Heart left ventricle (tissue), 16 donors: ENCODE results near the gene BCKDK. TPM values are rescaled to one million over a fixed set of nuclear protein-coding genes. Genes with fewer than 3 reads are reported as not detected.

ENCODE experiments used
- ATAC-seq, 4 donors: fragments of 200-7000 bp; cut with Tn5 transposase; one replicate each; pipeline ENCODE4 v1.9.1; 2020 to 2022; ENCODE audit warnings: moderate library complexity in 4 of 4, mild to moderate bottlenecking in 3 of 4, moderate number of reproducible peaks in 1 of 4
- DNase-seq, 5 donors: peaks; one replicate each; pipeline ENCODE4 v3.0.0-alpha.2; 2020
- H3K27ac ChIP-seq, 12 donors: fragments of 200-600 bp; sonication (generic) in 4 of 12; one replicate each; pipeline versions ENCODE4 v1.5.0 to v1.8.0; 2016 to 2022; ENCODE audit warnings: mild to moderate bottlenecking in 2 of 12
- H3K27me3 ChIP-seq, 9 donors: fragments of 200-600 bp; sonication (generic) in 2 of 9; one replicate each; pipeline versions ENCODE4 v1.5.1 to v1.8.0; 2016 to 2022; ENCODE audit warnings: mild to moderate bottlenecking in 3 of 9
- H3K36me3 ChIP-seq, 9 donors: fragments of 200-600 bp; sonication (generic) in 2 of 9; one replicate each; pipeline versions ENCODE4 v1.5.0 to v1.8.0; 2018 to 2022; ENCODE audit warnings: mild to moderate bottlenecking in 2 of 9
- H3K4me1 ChIP-seq, 12 donors: fragments of 200-600 bp; sonication (generic) in 4 of 12; one replicate each; pipeline versions ENCODE4 v1.5.0 to v1.8.0; 2016 to 2022; ENCODE audit warnings: mild to moderate bottlenecking in 3 of 12
- H3K4me3 ChIP-seq, 12 donors: fragments of 200-600 bp; sonication (generic) in 4 of 12; one replicate each; pipeline versions ENCODE4 v1.5.0 to v1.8.0; 2017 to 2022; ENCODE audit warnings: mild to moderate bottlenecking in 9 of 12, moderate library complexity in 4 of 12
- H3K9me3 ChIP-seq, 12 donors: fragments of 200-600 bp; sonication (generic) in 4 of 12; one replicate each; pipeline versions ENCODE4 v1.5.0 to v1.8.0; 2016 to 2022; ENCODE audit warnings: mild to moderate bottlenecking in 1 of 12
- CTCF ChIP-seq, 12 donors: fragments of 200-600 bp; sonication (generic) in 4 of 12; IDR thresholded peaks; one replicate each; pipeline versions ENCODE4 v1.5.0 to v1.8.0; 2018 to 2022; ENCODE audit warnings: antibody characterized with exemption in 12 of 12, mild to moderate bottlenecking in 5 of 12
- POLR2A ChIP-seq, 2 donors: fragments of 450-650 bp; IDR thresholded peaks; one replicate each; pipeline ENCODE4 v1.6.1; 2017; ENCODE audit warnings: antibody characterized with exemption in 2 of 2, mild to moderate bottlenecking in 2 of 2, moderate library complexity in 2 of 2
- WGBS, 4 donors: extraction: QIAGEN DNeasy Blood & Tissue Kit in 2 of 4; methylation state at CpG; one replicate each; pipeline versions ENCODE4 v1.1.5 to v1.1.7; 2013 to 2018; 5-methylcytosine and 5-hydroxymethylcytosine counted together
- intact Hi-C, 10 donors: fragments of 100-400 bp; cut with DNase I; formaldehyde crosslinking; loops; one replicate each; pipeline versions ENCODE4 v1.11.1 to v1.14.2; 2022
- polyA plus RNA-seq, 2 donors: library from polyadenylated mRNA; stranded (reverse); fragments of 200-250 nt; gene quantifications; one replicate each; pipeline ENCODE4 v1.2.3, GENCODE V29; 2013
- total RNA-seq, 9 donors: library from RNA; depleted of rRNA in 2 of 9; stranded (reverse); fragments of >200 nt in 2 of 9; fragmentation: NEBNext Ultra II Directional in 3 of 9; extraction: Animal tissue kit (Norgen Biotek cat#: 25700) in 3 of 9; gene quantifications; one replicate each; pipeline versions ENCODE4 v1.1.0 to v1.2.4, GENCODE V29; 2016 to 2023
- donor health status: ischemic (EF 13 %, LVEDD 7.1; RV severe dilation, severe dysfunction).
- donor health status: healthy with polysubstance abuse.
- donor health status: DM: no; HTN: yes; CAD: no.
- donor health status: DM: no; HTN: no; CAD: no.
- donor health status: ischemic (EF 25% LVEDD 6.9; RV normal size, moderate dysfunction).
- donor health status: ischemic (EF 25% LVEDD 5.7; RV mildly dilated, moderate dysfunction).
- donor health status: healthy.
- donor health status: DM: yes; HTN: yes; CAD: no.
- donor health status: ischemic (EF 35%, LVEDD 5.7; RV mildly dilated, moderate dysfunction).
- donor health status: nonischemic (EF 11% LVEDD 7.7; RV severe dilation, severe dysfunction).
- donor health status: DM: yes; HTN: yes; CAD: no.
- donor health status: PGD.
- donor health status: ischemic (EF 29% LVEDD 5.4; RV normal size, mild dysfunction).
- donor health status: nonischemic (EF 23%, LVEDD 6.1; RV moderate dilation, normal function).

Gene BCKDK
- total and polyA plus RNA-seq, 11 donors, result 42.6 to 134 (median 67.5) TPM

- no peak overlapping the region for H3K4me3 ChIP-seq
- H3K9me3 ChIP-seq, result no peaks in the 10 kb centered on the region
- H3K27ac ChIP-seq, result no peak overlapping the region
- DNase-seq (no peak), ATAC-seq (no peak)
- intact Hi-C loops, result no loop called here
- H3K27me3 ChIP-seq, result no peaks in the 10 kb centered on the region
- TF ChIP-seq POLR2A (IDR thresholded peaks at IDR 0.05) (no peak), CTCF (IDR thresholded peaks at IDR 0.05) (no peak)
- 82 to 87% (median 85%) methylated on average over 2 to 6 of the region's 6 CpGs; no CpG with 5 or more reads in 1 of the 4 donors for WGBS, 4 donors
- H3K4me1 ChIP-seq, result peaks cover 0 to 22% (median 0%) of the 10 kb centered on the region in 12 donors
- peaks cover 0 to 79% (median 35%) of the 10 kb centered on the region in 9 donors for H3K36me3 ChIP-seq
Observed at GRCh38 chr16:31086629-31086906, 21.6 kb upstream of the BCKDK start.

GRCh38 chr16:31087481-31087880 lies 20.7 kb upstream of the BCKDK start:
- H3K4me1 ChIP-seq, result peaks cover 0 to 13% (median 0%) of the 10 kb centered on the region in 12 donors
- ATAC-seq, result no peak
- H3K9me3 ChIP-seq, result no peaks in the 10 kb centered on the region
- 89 to 96% (median 92%) methylated on average over 6 to 8 of the region's 8 CpGs for WGBS, 4 donors
- H3K27ac ChIP-seq, result no peak overlapping the region
- no peak overlapping the region for H3K4me3 ChIP-seq
- no peaks in the 10 kb centered on the region for H3K27me3 ChIP-seq
- TF ChIP-seq CTCF (IDR thresholded peaks at IDR 0.05) (no peak), POLR2A (IDR thresholded peaks at IDR 0.05) (no peak)
- peak in 1 of 5 donors; percentile 19 for DNase-seq
- intact Hi-C loops, result no loop called here
- H3K36me3 ChIP-seq, result peaks cover 0 to 75% (median 35%) of the 10 kb centered on the region in 9 donors

GRCh38 chr16:31087971-31088370 lies 20.2 kb upstream of the BCKDK start:
- no peak overlapping the region for H3K27ac ChIP-seq
- no peaks in the 10 kb centered on the region for H3K9me3 ChIP-seq
- no peak for TF ChIP-seq CTCF (IDR thresholded peaks at IDR 0.05)
- no peak for TF ChIP-seq POLR2A (IDR thresholded peaks at IDR 0.05)
- DNase-seq (no peak), ATAC-seq (no peak)
- no peak overlapping the region for H3K4me3 ChIP-seq
- peaks cover 0 to 13% (median 0%) of the 10 kb centered on the region in 12 donors for H3K4me1 ChIP-seq
- WGBS, 4 donors, result 79 to 90% (median 87%) methylated on average over 4 to 5 of the region's 5 CpGs
- no peaks in the 10 kb centered on the region for H3K27me3 ChIP-seq
- intact Hi-C loops, result no loop called here
- peaks cover 0 to 73% (median 34%) of the 10 kb centered on the region in 9 donors for H3K36me3 ChIP-seq

GRCh38 chr16:31088459-31089183 lies 19.6 kb upstream of the BCKDK start, which contains the start of gene PRSS53:
PRSS53 (minus strand) TSS chr16:31088943; CDS start chr16:31088809, 134 bp downstream.
- no peaks in the 10 kb centered on the region for H3K27me3 ChIP-seq
- no peak within 1 kb of the TSS for H3K4me3 ChIP-seq
- peaks cover 0 to 67% (median 28%) of the 10 kb centered on the region in 9 donors for H3K36me3 ChIP-seq
- ATAC-seq (no peak), DNase-seq (no peak)
- no peak within 1 kb of the TSS for H3K27ac ChIP-seq
- WGBS, 4 donors, result 87 to 94% (median 89%) methylated on average over 5 to 15 of the region's 15 CpGs
- peaks cover 0 to 13% (median 6%) of the 10 kb centered on the region in 12 donors for H3K4me1 ChIP-seq
- H3K9me3 ChIP-seq, result no peaks in the 10 kb centered on the region
- TF ChIP-seq CTCF (IDR thresholded peaks at IDR 0.05) (no peak), POLR2A (IDR thresholded peaks at IDR 0.05) (no peak)
- intact Hi-C loops, result no loop called here
